GM18873 (cell line): ENCODE measurements around the gene FA2H.
"Not testable (repeated sequence)": the region's sequence is repeated elsewhere in the genome, so short reads cannot be mapped to it uniquely, and the experiment has no call there.

ENCODE experiments used
- ATAC-seq: cut with Tn5 transposase; IDR thresholded peaks from one replicate; pipeline ENCODE4 v1.9.1; 2021; ENCODE audit warnings: mild to moderate bottlenecking, moderate library complexity, moderate number of reproducible peaks; ENCODE audit not compliant: unreplicated experiment, low FRiP score

FA2H gene

DNA sequence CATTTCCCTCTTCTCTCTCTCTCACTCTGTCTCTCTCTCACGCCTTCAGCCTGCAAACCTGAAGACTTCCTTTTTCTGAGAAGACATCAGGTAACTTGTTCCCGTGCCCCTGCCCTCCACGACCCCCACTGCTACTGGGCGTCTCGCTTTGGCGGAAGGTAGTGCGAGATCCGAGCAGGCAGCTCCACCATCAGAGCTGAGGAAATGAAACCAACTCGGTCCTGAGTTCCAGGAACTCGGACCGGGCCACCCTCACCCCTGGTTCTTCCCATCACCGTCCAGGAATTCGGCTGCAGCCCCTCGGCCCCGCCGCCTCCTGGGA lies 74.5 kb downstream of the FA2H start:
- ATAC-seq = no peak

DNA sequence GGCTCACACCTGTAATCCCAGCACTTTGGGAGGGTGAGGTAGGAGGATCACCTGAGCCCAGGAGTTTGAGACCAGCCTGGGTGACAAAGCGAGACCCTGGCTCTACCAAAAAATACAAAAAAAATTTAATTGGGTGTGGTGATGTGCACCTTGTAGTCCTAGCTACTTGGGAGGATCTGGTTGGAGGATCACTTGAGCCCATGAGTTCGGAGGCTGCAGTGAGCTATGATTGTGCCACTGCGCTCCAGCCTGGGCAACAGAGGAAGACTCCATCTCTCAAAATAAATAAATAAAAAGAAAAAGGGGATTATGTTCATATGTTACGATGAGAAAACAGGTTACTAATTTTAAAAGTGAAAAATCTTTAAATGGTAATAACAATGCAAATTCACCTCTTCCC lies 75.0 kb downstream of the FA2H start:
- no peak for ATAC-seq

DNA sequence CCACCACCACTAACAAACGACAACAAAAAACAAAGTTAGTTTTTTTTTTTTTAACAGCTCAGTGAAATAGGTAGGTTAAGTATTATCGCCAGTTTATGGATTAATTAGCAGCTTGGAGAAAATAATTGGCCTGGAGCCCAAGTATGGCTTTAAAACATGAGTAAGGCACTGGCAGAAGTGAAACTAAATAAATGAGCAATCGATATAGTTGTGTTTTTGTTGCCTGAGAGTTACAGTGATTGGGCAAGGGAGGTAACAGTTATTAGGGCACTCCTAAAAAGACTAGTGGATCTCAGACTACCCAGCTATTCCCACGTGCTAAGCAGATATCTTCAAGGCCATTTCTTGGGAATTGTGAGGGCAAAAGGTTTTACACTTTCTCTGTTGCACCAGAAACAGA lies 76.4 kb downstream of the FA2H start:
- ATAC-seq = no peak

- peak; percentile 84 for ATAC-seq
Observed at GRCh38 chr16:74695450-74696422, 78.9 kb downstream of the FA2H start.

GRCh38 chr16:74691093-74691855 lies 83.3 kb downstream of the FA2H start:
- ATAC-seq = no peak

GRCh38 chr16:74682556-74682955 lies 92.1 kb downstream of the FA2H start:
- no peak for ATAC-seq

- ATAC-seq = no peak
Observed at GRCh38 chr16:74680681-74681080, 93.9 kb downstream of the FA2H start.

DNA sequence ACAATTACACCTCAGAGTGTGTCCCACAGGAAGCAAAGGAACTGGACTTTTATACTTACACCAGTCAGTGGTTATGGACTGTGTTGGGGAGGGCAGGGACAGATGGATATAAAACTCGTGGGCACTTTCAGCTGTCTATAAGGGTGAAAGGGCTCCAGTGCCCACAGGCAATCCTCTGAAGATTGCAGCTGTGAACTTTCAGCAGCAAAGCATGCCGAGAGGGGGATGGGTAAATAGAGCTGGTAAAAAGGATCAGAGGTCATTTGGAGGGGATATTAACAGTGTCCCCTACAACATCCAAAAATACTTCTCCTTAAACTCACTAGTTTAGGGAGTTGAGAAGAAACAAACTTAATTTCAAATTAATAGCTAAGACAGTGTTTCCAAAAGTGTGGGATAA lies 94.6 kb downstream of the FA2H start:
- no peak for ATAC-seq

GRCh38 chr16:74677868-74678267 lies 96.8 kb downstream of the FA2H start:
- ATAC-seq = no peak

DNA sequence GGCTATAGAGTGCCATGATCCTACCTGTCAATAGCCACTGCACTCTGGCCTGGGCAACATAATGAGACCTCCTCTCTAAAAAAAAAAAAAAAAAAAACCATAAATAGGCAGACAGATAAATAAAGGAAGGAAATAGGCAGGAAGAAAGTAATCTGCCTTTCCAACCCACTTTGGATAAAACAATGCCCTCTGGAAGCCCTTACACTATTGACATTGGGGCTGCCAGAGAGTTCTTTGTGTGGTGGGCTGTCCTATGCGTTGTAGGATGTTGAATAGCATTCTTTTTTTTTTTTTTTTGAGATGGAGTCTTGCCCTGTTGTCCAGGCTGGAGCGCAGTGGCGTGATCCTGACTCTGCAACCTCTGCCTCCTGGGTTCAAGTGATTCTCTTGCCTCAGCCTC lies 100.7 kb downstream of the FA2H start:
- no peak for ATAC-seq

DNA sequence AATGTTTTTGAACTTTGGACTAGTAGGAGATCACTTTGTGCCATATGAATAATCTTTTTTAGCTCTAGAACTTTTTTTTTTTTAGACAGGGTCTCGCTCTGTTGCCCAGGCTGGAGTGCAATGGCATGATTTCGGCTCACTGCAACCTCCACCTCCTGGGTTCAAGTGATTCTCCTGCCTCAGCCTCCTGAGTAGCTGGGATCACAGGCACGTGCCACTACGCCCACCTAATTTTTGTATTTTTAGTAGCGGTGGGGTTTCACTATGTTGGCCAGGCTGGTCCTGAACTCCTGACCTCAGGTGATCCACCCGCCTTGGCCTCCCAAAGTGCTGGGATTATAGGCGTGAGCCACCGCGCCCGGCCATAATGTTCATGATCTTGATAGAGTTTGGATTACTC lies 105.7 kb downstream of the FA2H start:
- ATAC-seq = not testable (repeated sequence)

GRCh38 chr16:74667255-74667700 lies 107.3 kb downstream of the FA2H start:
- ATAC-seq = no peak

GRCh38 chr16:74666425-74667254 lies 108.0 kb downstream of the FA2H start, which contains the start of gene RFWD3:
TSS of gene RFWD3 (minus strand) at chr16:74666877. CDS start at chr16:74661449, 5,428 bp downstream.
- peak; percentile 100 for ATAC-seq

GRCh38 chr16:74666010-74666421 lies 108.6 kb downstream of the FA2H start:
- ATAC-seq = no peak
